Head of caudate nucleus (tissue), 42 donors: ENCODE data around the gene WNT6.

Experiments
- DNase-seq, 42 donors: peaks; one replicate each; pipeline versions ENCODE4 v3.0.0 to v3.0.0-alpha.2; 2020 to 2021; ENCODE audit warnings: mixed read lengths in 7 of 42
- intact Hi-C: fragments of 100-400 bp; cut with DNase I; formaldehyde crosslinking; loops from one replicate; pipeline ENCODE4 v1.15.0; 2022

Gene WNT6

DNA sequence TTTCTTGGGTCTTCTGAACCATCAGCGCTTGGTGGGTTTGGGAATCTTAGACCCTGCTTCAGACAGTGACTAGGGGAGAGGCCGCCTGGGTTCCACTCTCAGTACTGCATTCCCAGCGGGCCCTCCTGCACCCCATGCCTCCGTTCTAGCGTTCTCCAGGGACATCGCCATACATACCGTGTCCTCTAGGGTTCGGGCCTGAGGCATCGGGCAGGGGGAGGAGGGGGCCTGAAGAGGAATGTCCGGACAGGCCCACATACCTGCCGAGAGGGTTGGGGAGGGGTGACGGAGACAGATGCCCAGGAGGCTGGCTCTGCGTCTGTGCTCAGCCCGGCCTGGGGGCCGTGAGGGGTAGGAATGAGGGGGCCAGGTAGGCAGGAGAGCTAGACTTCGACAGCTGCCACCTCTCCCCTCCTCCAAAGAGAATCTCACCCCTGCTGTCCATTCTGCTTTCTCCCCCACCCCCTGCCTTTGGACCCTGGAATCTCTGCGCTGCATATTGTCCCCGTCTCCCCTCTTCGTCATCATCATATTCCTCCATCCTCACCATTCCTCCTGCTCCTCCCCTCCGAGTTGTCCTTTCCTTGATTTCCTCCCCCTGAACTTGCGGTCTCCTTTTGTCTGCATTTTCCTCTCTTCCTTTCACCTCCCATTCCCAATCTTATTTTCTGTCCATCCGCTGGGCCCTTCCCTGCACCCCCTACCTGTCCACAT is 13.2 kb downstream of the WNT6 start:
- intact Hi-C loops: no loop called here
- DNase-seq: no peak

- intact Hi-C loops: no loop called here
- peak in 19 of 42 donors; percentile 24 to 70 (median 54) for DNase-seq
These were observed 14.0 kb downstream of the WNT6 start for GRCh38 chr2:218873359-218874194.

- intact Hi-C loops: loop anchor here (1.0 kb wide), 1 partner anchor 23 kb away; no protein-coding TSS in a partner anchor
These were observed 16.2 kb downstream of the WNT6 start for GRCh38 chr2:218875692-218876246.

GRCh38 chr2:218876562-218877219 is 17.1 kb downstream of the WNT6 start:
- intact Hi-C loops: no loop called here
- peak in 40 of 42 donors; percentile 52 to 90 (median 76) for DNase-seq

More at GRCh38 chr2:218875692-218876246, 16.2 kb downstream of the WNT6 start:
- no peak for DNase-seq

DNA sequence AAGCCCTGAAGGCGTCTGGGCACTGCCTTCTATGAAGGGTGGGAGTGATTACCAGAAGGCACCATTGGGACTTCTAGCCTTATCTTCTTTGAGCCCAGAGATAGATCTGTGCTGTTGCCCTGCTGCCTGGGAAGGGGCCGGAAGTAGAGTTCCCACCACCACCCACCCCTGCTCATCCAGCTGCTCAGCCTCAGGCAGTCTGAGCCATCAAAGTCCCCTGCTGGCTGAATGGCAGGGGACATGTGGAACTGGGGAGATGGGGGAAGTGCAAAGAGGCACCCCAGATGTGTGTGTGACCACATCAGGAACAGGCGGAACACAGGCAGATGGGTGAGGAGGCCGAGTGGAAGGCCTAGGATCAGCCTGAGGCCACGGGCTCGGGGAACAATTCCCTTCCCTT is 17.7 kb downstream of the WNT6 start:
- DNase-seq: no peak
- intact Hi-C loops: no loop called here

DNA sequence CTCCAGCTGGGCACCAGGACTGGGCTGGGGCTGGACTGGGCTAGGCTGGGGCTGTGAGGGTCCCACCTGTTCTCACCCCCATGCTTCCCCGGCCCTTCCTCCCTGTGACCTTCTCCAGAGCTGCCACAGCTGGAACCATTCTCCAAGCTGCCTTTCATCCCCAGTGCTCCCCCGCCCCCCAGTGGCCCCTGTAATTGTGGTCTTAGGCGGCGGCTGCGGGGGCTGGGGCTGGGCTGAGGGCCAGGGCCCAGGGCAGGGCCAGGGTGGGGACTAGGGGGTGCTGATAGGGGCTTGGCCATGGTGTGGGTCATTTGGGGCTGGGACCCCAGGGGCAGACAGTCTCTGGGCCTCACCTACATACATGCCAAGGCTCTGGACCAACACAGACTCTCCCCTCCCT is 18.3 kb downstream of the WNT6 start:
- no peak for DNase-seq
- intact Hi-C loops: no loop called here

GRCh38 chr2:218878486-218878885 is 18.9 kb downstream of the WNT6 start:
- intact Hi-C loops: no loop called here
- DNase-seq: no peak

GRCh38 chr2:218878926-218879761 is 19.5 kb downstream of the WNT6 start:
- no peak for DNase-seq
- intact Hi-C loops: no loop called here

DNA sequence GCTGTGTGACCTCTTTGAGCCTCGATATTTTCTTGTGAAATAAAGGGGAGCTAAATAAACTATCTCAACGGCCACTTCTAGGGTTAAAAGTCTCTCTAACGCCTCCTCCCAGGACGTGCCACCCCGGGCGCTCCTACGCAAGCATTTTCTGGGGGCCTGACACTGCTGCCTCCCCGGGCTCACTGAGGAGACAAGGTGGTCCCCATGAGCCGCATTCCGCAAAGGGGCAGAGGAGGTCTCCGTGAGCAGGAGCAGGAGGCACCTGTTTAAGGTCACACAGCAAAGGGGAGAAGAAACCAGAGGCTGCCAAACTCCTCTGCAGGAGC is 20.1 kb downstream of the WNT6 start:
- no peak for DNase-seq
- intact Hi-C loops: loop anchor here (10.0 kb wide), 1 partner anchor 275 kb away; no protein-coding TSS in a partner anchor

GRCh38 chr2:218880102-218880858 is 20.7 kb downstream of the WNT6 start, which contains the start of gene WNT10A:
Gene WNT10A, plus strand, starts transcription at chr2:218880852. Its CDS starts 144 bp downstream, at chr2:218880996.
- DNase-seq: peak in 21 of 42 donors; percentile 34 to 74 (median 58)
- intact Hi-C loops: loop anchor here (10.0 kb wide), 1 partner anchor 275 kb away; no protein-coding TSS in a partner anchor

GRCh38 chr2:218880859-218881594 is 21.4 kb downstream of the WNT6 start:
- no peak for DNase-seq
- intact Hi-C loops: loop anchor here (10.0 kb wide), 1 partner anchor 274 kb away; no protein-coding TSS in a partner anchor

DNA sequence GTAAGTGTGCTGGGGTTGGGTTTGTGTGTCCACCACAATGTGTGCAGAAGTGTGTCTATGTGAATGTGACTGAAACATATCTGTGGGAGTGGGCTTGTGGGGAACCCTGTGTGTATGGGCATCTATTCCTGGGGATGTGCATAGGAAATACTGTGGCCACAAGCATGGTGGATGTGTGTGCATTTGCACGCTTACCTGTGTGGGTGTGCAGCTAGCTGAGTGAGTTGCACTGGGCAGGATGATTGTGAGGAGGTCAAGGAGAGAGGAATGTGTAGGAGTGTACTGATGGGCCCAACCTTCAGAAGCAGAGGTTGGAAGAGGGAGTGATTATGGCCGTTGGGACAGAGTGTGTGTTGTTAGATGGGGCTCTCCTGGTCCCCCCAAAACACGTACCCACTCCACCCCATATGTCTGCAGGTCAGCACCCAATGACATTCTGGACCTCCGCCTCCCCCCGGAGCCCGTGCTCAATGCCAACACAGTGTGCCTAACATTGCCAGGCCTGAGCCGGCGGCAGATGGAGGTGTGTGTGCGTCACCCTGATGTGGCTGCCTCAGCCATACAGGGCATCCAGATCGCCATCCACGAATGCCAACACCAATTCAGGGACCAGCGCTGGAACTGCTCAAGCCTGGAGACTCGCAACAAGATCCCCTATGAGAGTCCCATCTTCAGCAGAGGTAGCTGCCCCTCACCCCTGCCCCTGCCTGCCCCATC is 22.3 kb downstream of the WNT6 start:
- intact Hi-C loops: loop anchor here (10.0 kb wide), 1 partner anchor 273 kb away; no protein-coding TSS in a partner anchor
- DNase-seq: no peak

DNA sequence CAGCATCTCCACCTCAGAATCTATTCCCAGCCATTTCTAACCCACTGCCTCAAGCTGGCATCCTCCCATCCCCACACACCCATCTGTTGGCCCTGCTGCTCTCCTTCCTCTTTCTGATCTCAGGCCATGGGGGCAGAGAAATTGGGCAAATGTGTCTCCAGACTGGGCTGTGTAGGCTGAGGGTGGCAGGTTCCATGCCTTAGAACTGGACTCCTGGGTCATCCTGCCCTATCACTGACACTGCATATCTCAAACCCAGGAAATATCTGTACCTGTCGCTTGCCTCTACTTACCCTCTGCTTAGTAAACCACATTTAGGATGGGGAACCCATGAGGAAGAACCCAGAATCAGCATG is 22.8 kb downstream of the WNT6 start:
- intact Hi-C loops: loop anchor here (10.0 kb wide), 1 partner anchor 272 kb away; no protein-coding TSS in a partner anchor
- DNase-seq: no peak

GRCh38 chr2:218882866-218883366 is 23.3 kb downstream of the WNT6 start:
- intact Hi-C loops: loop anchor here (10.0 kb wide), 1 partner anchor 272 kb away; no protein-coding TSS in a partner anchor
- DNase-seq: no peak

DNA sequence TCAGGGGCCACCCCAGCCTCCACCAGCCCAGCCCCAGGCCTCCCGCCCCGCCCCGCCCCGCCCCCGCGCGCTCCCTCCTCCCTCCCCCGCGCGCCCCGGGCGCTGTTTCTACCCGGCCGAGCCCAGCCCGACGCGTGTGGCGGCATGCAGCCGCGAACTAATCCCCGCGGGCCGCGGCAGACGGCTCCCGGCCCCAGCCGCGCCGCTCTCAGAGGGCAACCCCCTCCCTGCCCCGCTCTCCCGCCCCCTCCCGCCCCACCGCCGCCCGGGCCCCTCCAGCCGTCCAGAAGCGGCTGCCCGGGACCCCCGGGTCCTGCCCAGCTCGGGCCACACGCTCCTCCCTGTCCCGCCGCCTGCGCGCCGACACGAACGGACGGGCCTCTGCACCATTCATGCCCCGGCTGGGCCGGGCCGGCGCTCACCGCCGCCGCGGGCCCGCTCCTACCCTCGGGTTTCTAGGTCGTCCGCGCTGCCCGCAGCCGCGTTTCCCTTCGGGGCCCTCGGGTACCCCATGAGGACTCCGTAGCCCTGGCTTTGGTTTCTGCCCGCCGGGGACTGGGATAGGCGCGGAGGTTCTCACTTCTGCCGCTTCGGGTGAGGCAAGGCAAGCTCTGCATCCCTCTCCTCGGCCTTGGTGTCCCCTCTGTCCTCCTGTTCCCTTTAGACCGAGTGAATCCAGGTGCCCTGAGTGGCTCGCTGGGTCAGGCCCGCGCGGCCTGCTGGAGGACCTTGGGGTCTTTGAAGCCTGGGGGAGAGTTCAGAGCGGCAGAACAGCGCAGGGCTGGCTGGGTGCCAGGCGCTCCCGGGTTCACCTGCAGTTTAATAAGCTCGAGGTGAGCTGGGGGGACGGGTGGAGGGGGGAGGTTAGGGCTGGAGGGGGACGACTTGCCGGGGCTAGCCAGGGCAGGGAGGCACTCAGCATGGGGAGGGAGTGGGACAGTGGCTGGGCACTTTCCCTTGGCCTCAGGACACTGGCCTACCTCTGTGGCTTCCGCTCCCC is 24.2 kb downstream of the WNT6 start:
- intact Hi-C loops: loop anchor here (10.0 kb wide), 1 partner anchor 271 kb away; no protein-coding TSS in a partner anchor
- DNase-seq: no peak
